MCF 10A (cell line): ENCODE measurements around the gene RERE. TPM values are rescaled to one million over a fixed set of nuclear protein-coding genes. Genes with fewer than 3 reads are reported as not detected.

Experiments used
- BruUV-seq: library from RNA; stranded (reverse); fragments of 400-500 nt; replicated peaks from 2 replicates; lab custom pipeline; 2021; lab: Mats Ljungman, UMichigan
- CTCF ChIA-PET: fragments of 300-600 bp; sonication (Branson Sonifier 250); formaldehyde crosslinking; extraction: SDS; loops from one replicate; lab custom pipeline; 2021; ENCODE audit warnings: antibody characterized with exemption, inconsistent platforms; lab: Yijun Ruan, JAX
- POLR2A ChIA-PET: fragments of 300-600, 350-650 bp; sonication (Branson Sonifier 250); formaldehyde crosslinking; extraction: SDS; loops from one replicate; lab custom pipeline; 2020; ENCODE audit warnings: antibody characterized with exemption, inconsistent platforms; lab: Yijun Ruan, JAX
- DNase-seq: peaks from one replicate; pipeline ENCODE4 v3.0.0-alpha.2; 2018; ENCODE audit not compliant: unreplicated experiment
- H3K27ac Mint-ChIP-seq: one replicate; pipeline ENCODE4 v1.8.0; 2022; ENCODE audit warnings: mild to moderate bottlenecking, low read depth, mixed read lengths; ENCODE audit not compliant: unreplicated experiment
- H3K27me3 Mint-ChIP-seq: one replicate; pipeline ENCODE4 v1.8.0; 2022; ENCODE audit warnings: mixed read lengths; ENCODE audit not compliant: insufficient read depth, unreplicated experiment
- H3K36me3 Mint-ChIP-seq: one replicate; pipeline ENCODE4 v1.8.0; 2022; ENCODE audit warnings: mild to moderate bottlenecking, moderate library complexity, mixed read lengths; ENCODE audit not compliant: insufficient read depth, unreplicated experiment
- H3K4me1 Mint-ChIP-seq: one replicate; pipeline ENCODE4 v1.8.0; 2022; ENCODE audit warnings: mixed read lengths; ENCODE audit not compliant: insufficient read depth, unreplicated experiment
- H3K4me3 Mint-ChIP-seq: one replicate; pipeline ENCODE4 v1.8.0; 2022; ENCODE audit warnings: mild to moderate bottlenecking, moderate library complexity, mixed read lengths; ENCODE audit not compliant: unreplicated experiment
- H3K9me3 Mint-ChIP-seq: one replicate; pipeline ENCODE4 v1.8.0; 2022; ENCODE audit warnings: mixed read lengths; ENCODE audit not compliant: unreplicated experiment
- CTCF ChIP-seq: fragments of 200-600 bp; IDR thresholded peaks from one replicate; pipeline ENCODE4 v1.8.0; 2022; ENCODE audit warnings: antibody characterized with exemption, mild to moderate bottlenecking; ENCODE audit not compliant: unreplicated experiment
- intact Hi-C: fragments of 100-400 bp; cut with micrococcal nuclease; formaldehyde crosslinking; loops from 2 replicates; pipeline ENCODE4 v1.14.1; 2022
- total RNA-seq: library from RNA; stranded (reverse); gene quantifications from 2 replicates; pipeline ENCODE4 v1.2.3, GENCODE V29; 2022

Gene RERE
- total RNA-seq, 1 experiment from 2014 or later: 48.4 TPM

GRCh38 chr1:8462371-8462892, 355.0 kb downstream of the RERE start:
- ChIA-PET POLR2A (interaction anchor here (0.9 kb wide), 2 partner anchors 30 to 63 kb away, joined by 3 to 4 read pairs; no protein-coding TSS in a partner anchor), CTCF (no interaction called here)
- DNase-seq: no peak
- no peak for TF ChIP-seq CTCF
- intact Hi-C loops: no loop called here
- no TSS peak for BruUV-seq
- Mint-ChIP-seq H3K27me3 (no peaks in the 10 kb centered on the region), H3K27ac (no peak overlapping the region), H3K9me3 (no peaks in the 10 kb centered on the region), H3K4me3 (no peak overlapping the region), H3K4me1 (peaks cover 26% of the 10 kb centered on the region), H3K36me3 (peaks cover 22% of the 10 kb centered on the region)

- intact Hi-C loops: no loop called here
- Mint-ChIP-seq H3K27ac (no peak overlapping the region), H3K4me1 (peaks cover 28% of the 10 kb centered on the region), H3K36me3 (peaks cover 22% of the 10 kb centered on the region), H3K27me3 (no peaks in the 10 kb centered on the region), H3K4me3 (no peak overlapping the region), H3K9me3 (no peaks in the 10 kb centered on the region)
- no peak for DNase-seq
- no peak for TF ChIP-seq CTCF
- ChIA-PET CTCF (no interaction called here), POLR2A (no interaction called here)
- no TSS peak for BruUV-seq
These were observed 355.9 kb downstream of the RERE start for GRCh38 chr1:8461351-8462110.

- peaks cover 16% of the 10 kb centered on the region for H3K36me3 Mint-ChIP-seq
- DNase-seq: no peak
- no TSS peak for BruUV-seq
- H3K4me3 Mint-ChIP-seq: no peak overlapping the region
- no peaks in the 10 kb centered on the region for H3K27me3 Mint-ChIP-seq
- no peaks in the 10 kb centered on the region for H3K9me3 Mint-ChIP-seq
- no peak overlapping the region for H3K27ac Mint-ChIP-seq
- POLR2A ChIA-PET: no interaction called here
- no peak for TF ChIP-seq CTCF
- CTCF ChIA-PET: no interaction called here
- intact Hi-C loops: no loop called here
- peaks cover 29% of the 10 kb centered on the region for H3K4me1 Mint-ChIP-seq
These were observed 356.7 kb downstream of the RERE start for GRCh38 chr1:8460784-8461183.

- no peak for TF ChIP-seq CTCF
- ChIA-PET CTCF (interaction anchor here (0.6 to 0.8 kb wide), 2 partner anchors 46 to 355 kb away, joined by 3 read pairs; no protein-coding TSS in a partner anchor), POLR2A (interaction anchor here (0.6 to 1.0 kb wide), 2 partner anchors 11 to 15 kb away, joined by 3 to 4 read pairs; no protein-coding TSS in a partner anchor)
- intact Hi-C loops: no loop called here
- H3K27me3 Mint-ChIP-seq: no peaks in the 10 kb centered on the region
- H3K4me3 Mint-ChIP-seq: no peak overlapping the region
- H3K4me1 Mint-ChIP-seq: peaks cover 31% of the 10 kb centered on the region
- H3K9me3 Mint-ChIP-seq: no peaks in the 10 kb centered on the region
- BruUV-seq: no TSS peak
- peaks cover 13% of the 10 kb centered on the region for H3K36me3 Mint-ChIP-seq
- DNase-seq: no peak
- peak overlapping the region; percentile 74 for H3K27ac Mint-ChIP-seq
These were observed 357.3 kb downstream of the RERE start for GRCh38 chr1:8460132-8460544.
